HFFc6 (cell line): ENCODE measurements around the gene EFCAB12. TPM values are rescaled to one million over a fixed set of nuclear protein-coding genes. Genes with fewer than 3 reads are reported as not detected.

Experiments used
- DNase-seq: peaks from one replicate; pipeline ENCODE4 v3.0.0-alpha.2; 2018
- H3K27ac Mint-ChIP-seq: 2 replicates; pipeline ENCODE4 v1.8.0; 2020; ENCODE audit warnings: mild to moderate bottlenecking, mixed read lengths
- H3K27me3 Mint-ChIP-seq: 2 replicates; pipeline ENCODE4 v1.8.0; 2021; ENCODE audit warnings: mild to moderate bottlenecking, moderate library complexity, mixed read lengths; ENCODE audit not compliant: insufficient read depth
- H3K36me3 Mint-ChIP-seq: 2 replicates; pipeline ENCODE4 v1.8.0; 2021; ENCODE audit warnings: low read depth, mixed read lengths
- H3K4me1 Mint-ChIP-seq: 2 replicates; pipeline ENCODE4 v1.8.0; 2020; ENCODE audit warnings: low read depth, mixed read lengths
- H3K4me3 Mint-ChIP-seq: 2 replicates; pipeline ENCODE4 v1.8.0; 2020; ENCODE audit warnings: mild to moderate bottlenecking, moderate library complexity, mixed read lengths
- H3K9me3 Mint-ChIP-seq: 2 replicates; pipeline ENCODE4 v1.8.0; 2020; ENCODE audit warnings: mild to moderate bottlenecking, mixed read lengths
- total RNA-seq, 6 experiments: library from RNA; stranded (reverse); fragmentation: NEBNext Ultra II Directional; extraction: Animal tissue kit (Norgen Biotek cat#: 25700); gene quantifications; 2 replicates in 1 of 6; 3 replicates in 5 of 6; pipeline ENCODE4 v1.2.3, GENCODE V29; 2021
- TF ChIP-seq, protein P1 (sequence below): fragments of 200-600 bp; sonication (generic); IDR thresholded peaks from 2 replicates; pipeline ENCODE4 v1.5.0; 2021; ENCODE audit warnings: antibody characterized with exemption, mild to moderate bottlenecking

The EFCAB12 gene
- total RNA-seq, 6 experiments from 2014 or later, result 0.09 to 0.14 (median 0.12) TPM; not detected in 1

DNA sequence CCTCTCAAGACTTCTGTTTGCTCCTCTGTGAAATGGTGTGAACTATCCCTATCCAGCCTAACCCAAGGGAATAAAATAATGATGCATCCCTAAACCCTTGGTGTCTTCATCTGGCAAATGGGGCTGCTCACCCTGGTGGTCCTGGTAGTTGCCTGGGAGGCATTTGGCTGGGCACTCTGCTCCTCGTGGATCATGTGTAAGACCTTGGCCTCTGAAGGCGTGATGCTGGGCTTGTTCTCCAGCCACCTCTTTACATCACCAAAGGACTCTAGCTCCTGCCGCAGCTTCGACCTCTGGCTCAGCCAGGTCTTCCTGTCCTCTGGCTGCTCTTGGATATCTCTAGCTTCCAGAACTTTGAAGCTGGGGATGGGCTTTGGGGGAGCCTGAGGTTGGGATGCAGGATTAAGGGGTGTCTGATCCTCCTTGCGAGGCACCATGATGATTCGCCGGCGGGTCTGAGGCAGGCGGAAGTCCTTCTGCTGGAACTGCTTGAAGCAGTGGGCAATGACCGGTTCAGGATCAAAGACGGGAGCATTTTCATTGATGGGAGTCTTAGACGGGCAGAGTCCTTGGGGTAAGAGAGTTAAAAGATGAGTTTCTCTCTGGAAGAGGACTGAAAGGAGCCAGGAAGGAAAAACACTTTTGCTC, 7.1 kb downstream of the EFCAB12 start:
- peaks cover 2% of the 10 kb centered on the region; the same call in 1 of the 2 replicates for H3K27me3 Mint-ChIP-seq
- TF ChIP-seq, protein P1, sequence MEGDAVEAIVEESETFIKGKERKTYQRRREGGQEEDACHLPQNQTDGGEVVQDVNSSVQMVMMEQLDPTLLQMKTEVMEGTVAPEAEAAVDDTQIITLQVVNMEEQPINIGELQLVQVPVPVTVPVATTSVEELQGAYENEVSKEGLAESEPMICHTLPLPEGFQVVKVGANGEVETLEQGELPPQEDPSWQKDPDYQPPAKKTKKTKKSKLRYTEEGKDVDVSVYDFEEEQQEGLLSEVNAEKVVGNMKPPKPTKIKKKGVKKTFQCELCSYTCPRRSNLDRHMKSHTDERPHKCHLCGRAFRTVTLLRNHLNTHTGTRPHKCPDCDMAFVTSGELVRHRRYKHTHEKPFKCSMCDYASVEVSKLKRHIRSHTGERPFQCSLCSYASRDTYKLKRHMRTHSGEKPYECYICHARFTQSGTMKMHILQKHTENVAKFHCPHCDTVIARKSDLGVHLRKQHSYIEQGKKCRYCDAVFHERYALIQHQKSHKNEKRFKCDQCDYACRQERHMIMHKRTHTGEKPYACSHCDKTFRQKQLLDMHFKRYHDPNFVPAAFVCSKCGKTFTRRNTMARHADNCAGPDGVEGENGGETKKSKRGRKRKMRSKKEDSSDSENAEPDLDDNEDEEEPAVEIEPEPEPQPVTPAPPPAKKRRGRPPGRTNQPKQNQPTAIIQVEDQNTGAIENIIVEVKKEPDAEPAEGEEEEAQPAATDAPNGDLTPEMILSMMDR, result no peak
- DNase-seq, result no peak
- H3K4me1 Mint-ChIP-seq, result peaks cover 13% of the 10 kb centered on the region
- H3K9me3 Mint-ChIP-seq, result no peaks in the 10 kb centered on the region
- no peak overlapping the region for H3K27ac Mint-ChIP-seq
- H3K4me3 Mint-ChIP-seq, result no peak overlapping the region
- no peaks in the 10 kb centered on the region for H3K36me3 Mint-ChIP-seq

DNA sequence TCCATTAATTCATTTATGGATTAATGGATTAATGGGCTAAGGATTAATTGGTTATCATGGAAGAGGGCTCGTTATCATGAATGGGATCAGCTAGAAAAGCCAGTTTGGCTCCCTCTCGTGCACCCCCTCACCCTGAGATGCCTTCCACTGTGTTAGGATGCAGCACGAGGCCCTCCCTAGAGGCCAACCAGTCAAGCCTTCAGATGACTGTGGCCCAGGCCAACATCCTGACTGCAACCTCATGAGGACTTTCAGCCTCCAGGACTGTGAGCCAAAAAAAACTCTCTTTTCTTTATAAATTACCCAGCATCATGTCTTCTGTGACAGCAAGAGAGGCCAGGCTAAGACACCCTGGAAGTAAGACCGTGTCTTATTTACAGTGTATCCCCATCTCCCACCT, 9.0 kb downstream of the EFCAB12 start:
- H3K27me3 Mint-ChIP-seq, result peaks cover 3% of the 10 kb centered on the region
- no peak overlapping the region for H3K4me3 Mint-ChIP-seq
- H3K27ac Mint-ChIP-seq, result no peak overlapping the region
- DNase-seq, result no peak
- H3K9me3 Mint-ChIP-seq, result no peaks in the 10 kb centered on the region
- no peaks in the 10 kb centered on the region for H3K36me3 Mint-ChIP-seq
- peaks cover 24% of the 10 kb centered on the region for H3K4me1 Mint-ChIP-seq
- TF ChIP-seq, protein P1, result no peak

DNA sequence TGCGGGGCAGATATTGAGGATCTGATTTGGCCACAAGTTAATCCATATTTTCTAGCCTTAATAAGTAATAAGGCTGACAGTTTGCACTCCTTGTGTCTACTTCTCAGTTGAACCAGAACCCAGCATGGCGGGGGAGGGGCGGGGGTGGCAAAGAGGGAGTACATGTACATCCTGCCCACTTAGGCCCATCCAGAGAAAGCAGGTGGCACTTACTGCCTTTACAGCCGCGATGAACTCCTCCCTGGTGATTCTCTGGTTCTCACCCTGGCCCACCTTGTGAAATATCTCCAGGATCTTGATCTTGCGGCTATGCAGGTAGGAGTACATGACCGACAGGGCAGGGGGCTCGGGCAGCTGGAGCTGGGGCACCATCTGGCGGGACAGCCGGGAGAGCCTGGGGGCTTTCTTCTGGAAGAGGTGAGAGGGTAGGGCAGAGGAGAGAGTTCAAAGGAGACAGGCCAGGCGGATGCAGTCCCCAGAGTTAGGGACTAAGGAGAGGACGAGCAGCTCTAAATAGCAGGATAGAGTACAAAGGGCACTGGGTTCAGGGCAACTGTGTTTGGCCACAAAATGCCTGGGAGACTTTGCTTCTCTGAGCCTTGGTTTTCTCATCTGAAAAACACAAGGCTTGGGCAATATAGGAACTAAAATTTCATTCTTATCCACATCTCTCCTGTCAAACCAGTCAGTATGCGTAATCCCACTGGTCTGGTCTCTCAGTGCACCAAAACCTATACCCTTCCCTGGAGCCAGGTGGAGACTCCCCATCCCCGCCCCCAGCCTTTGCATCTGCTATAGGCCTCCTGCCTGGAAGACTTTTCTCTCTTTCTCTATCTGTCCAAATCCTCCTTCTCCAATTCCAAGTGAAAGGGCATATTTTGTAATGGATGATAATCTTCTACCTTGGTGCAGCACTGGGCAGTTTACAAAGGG, 10.1 kb downstream of the EFCAB12 start:
- TF ChIP-seq, protein P1, result no peak
- H3K27me3 Mint-ChIP-seq, result peaks cover 2% of the 10 kb centered on the region
- H3K4me3 Mint-ChIP-seq, result no peak overlapping the region
- no peaks in the 10 kb centered on the region for H3K9me3 Mint-ChIP-seq
- no peak overlapping the region for H3K27ac Mint-ChIP-seq
- H3K36me3 Mint-ChIP-seq, result no peaks in the 10 kb centered on the region
- DNase-seq, result no peak
- H3K4me1 Mint-ChIP-seq, result peaks cover 24% of the 10 kb centered on the region

DNA sequence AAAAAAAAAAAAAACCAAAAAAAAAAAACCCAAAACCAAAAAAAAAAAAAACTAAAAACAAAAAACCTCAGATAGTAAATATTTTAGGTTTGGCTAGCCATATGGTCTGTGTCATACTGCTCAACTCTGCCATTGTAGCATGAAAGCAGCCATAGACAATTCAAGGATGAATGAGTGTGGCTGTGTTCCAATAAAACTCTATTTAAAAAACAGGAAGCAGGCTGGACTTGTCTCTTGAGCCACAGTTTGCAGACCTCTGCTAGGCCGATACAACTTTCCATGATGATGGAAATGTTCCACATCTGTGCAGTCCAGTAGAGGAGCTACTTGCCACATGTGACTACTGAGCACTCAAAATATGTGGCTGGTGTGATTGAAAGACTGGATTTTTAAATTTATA, 11.1 kb downstream of the EFCAB12 start:
- TF ChIP-seq, protein P1, result no peak
- no peak overlapping the region for H3K27ac Mint-ChIP-seq
- no peaks in the 10 kb centered on the region for H3K9me3 Mint-ChIP-seq
- H3K4me3 Mint-ChIP-seq, result no peak overlapping the region
- peaks cover 2% of the 10 kb centered on the region; the same call in 1 of the 2 replicates for H3K27me3 Mint-ChIP-seq
- no peak for DNase-seq
- no peaks in the 10 kb centered on the region for H3K36me3 Mint-ChIP-seq
- H3K4me1 Mint-ChIP-seq, result peaks cover 34% of the 10 kb centered on the region

DNA sequence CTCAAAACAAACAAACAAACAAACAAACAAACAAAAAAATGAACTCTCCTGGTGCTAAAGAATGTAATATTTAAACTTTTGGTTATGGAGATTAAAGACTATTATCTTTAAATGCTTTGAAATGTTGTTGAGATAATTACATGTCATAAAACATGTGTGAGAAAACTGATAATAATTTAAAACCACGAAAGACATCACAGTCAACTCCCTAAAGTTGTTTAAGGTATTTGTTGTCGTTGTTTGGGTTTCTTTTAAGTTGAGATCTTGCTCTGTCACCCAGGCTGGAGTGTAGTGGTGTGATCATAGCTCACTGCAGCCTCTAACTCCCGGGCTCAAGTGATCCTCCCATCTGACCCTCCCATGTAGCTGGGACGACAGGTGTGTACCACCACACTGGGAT, 12.0 kb downstream of the EFCAB12 start:
- no peaks in the 10 kb centered on the region for H3K9me3 Mint-ChIP-seq
- peaks cover 2% of the 10 kb centered on the region; the same call in 1 of the 2 replicates for H3K27me3 Mint-ChIP-seq
- TF ChIP-seq, protein P1, result no peak
- H3K4me3 Mint-ChIP-seq, result no peak overlapping the region
- no peak overlapping the region for H3K27ac Mint-ChIP-seq
- DNase-seq, result no peak
- no peaks in the 10 kb centered on the region for H3K36me3 Mint-ChIP-seq
- peaks cover 38% of the 10 kb centered on the region for H3K4me1 Mint-ChIP-seq
